HepG2 (cell line): Measurements from ENCODE around the gene RABGAP1L. TPM values are rescaled to one million over a fixed set of nuclear protein-coding genes. Genes with fewer than 3 reads are reported as not detected.

Experiments used
- ATAC-seq: fragments of 200-7000 bp; cut with Tn5 transposase; 3 replicates; pipeline ENCODE4 v1.9.1; 2020; ENCODE audit warnings: mild to moderate bottlenecking, moderate library complexity
- BruUV-seq: library from RNA; stranded (reverse); fragments of 400-500 nt; replicated peaks from 2 replicates; lab custom pipeline; 2021; lab: Mats Ljungman, UMichigan
- CTCF ChIA-PET: fragments of 300-600 bp; formaldehyde crosslinking; extraction: SDS; loops from one replicate; lab custom pipeline; 2021; ENCODE audit warnings: low total read pairs, inconsistent platforms, low intra/inter-chr PET ratio; lab: Yijun Ruan, JAX
- POLR2A ChIA-PET: fragments of 350-600 bp; sonication (Branson Sonifier 250); formaldehyde crosslinking; loops from one replicate; lab custom pipeline; 2020; ENCODE audit warnings: antibody characterized with exemption, inconsistent platforms; lab: Yijun Ruan, JAX
- DNase-seq: peaks from one replicate; pipeline ENCODE4 v3.0.0-alpha.2; 2015; ENCODE audit warnings: low spot score
- FAIRE-seq: peaks from 3 replicates; lab custom pipeline; 2011; peaks lifted over from hg19 to GRCh38; lab: Jason Lieb, UNC
- H2AFZ ChIP-seq: one replicate; pipeline ENCODE4 v1.6.1; 2011; ENCODE audit warnings: low read length, inconsistent platforms
- H3K27ac ChIP-seq: fragments of 300-600 bp; 3 replicates; pipeline ENCODE4 v1.8.0; 2011; ENCODE audit warnings: mixed run types, mild to moderate bottlenecking, mixed read lengths, low read length, inconsistent platforms; ENCODE audit not compliant: insufficient read depth; ENCODE audit errors: extremely low read length
- H3K27me3 ChIP-seq, 2 experiments: fragments of 200-600 bp in 1 of 2; 2 replicates in 1 of 2; 3 replicates in 1 of 2; pipeline versions ENCODE4 v1.6.0 to v1.8.0; 2011; ENCODE audit warnings: low read length in 2 of 2, mild to moderate bottlenecking in 2 of 2, moderate library complexity in 2 of 2, inconsistent platforms in 1 of 2; ENCODE audit not compliant: insufficient read depth in 2 of 2, control insufficient read depth in 1 of 2
- H3K36me3 ChIP-seq, 2 experiments: fragments of 200-600 bp in 1 of 2; replicated peaks in 1 of 2; 2 replicates in 1 of 2; 3 replicates in 1 of 2; pipeline versions ENCODE4 v1.5.1 to v1.8.0; 2011; ENCODE audit warnings: low read length in 2 of 2, inconsistent platforms in 1 of 2; ENCODE audit not compliant: insufficient read depth in 2 of 2, control insufficient read depth in 1 of 2
- H3K4me1 ChIP-seq: 2 replicates; pipeline ENCODE4 v1.5.1; 2012; ENCODE audit warnings: low read length, inconsistent platforms; ENCODE audit not compliant: insufficient read depth
- H3K4me2 ChIP-seq: 2 replicates; pipeline ENCODE4 v1.6.0; 2011; ENCODE audit warnings: low read depth, low read length, inconsistent platforms
- H3K4me3 ChIP-seq, 3 experiments: fragments of 200-600 bp in 1 of 3; sonication (generic), shearing (Covaris generic) in 1 of 3; replicated peaks in 1 of 3; 2 replicates each; pipeline ENCODE4 v1.5.1; 2011 to 2016; ENCODE audit warnings: low read length in 3 of 3, inconsistent platforms in 2 of 3, low read depth in 2 of 3, mild to moderate bottlenecking in 2 of 3, control low read depth in 1 of 3, mixed read lengths in 1 of 3; ENCODE audit not compliant: insufficient read depth in 1 of 3
- H3K79me2 ChIP-seq: one replicate; pipeline ENCODE4 v1.6.1; 2011; ENCODE audit warnings: low read length, inconsistent platforms; ENCODE audit not compliant: insufficient read depth
- H3K9ac ChIP-seq: 2 replicates; pipeline ENCODE4 v1.6.0; 2011; ENCODE audit warnings: mild to moderate bottlenecking, low read depth, low read length, inconsistent platforms; ENCODE audit not compliant: insufficient read depth
- H3K9me3 ChIP-seq: 2 replicates; pipeline ENCODE4 v1.5.1; 2012; ENCODE audit warnings: mild to moderate bottlenecking, low read length
- H4K20me1 ChIP-seq: 2 replicates; pipeline ENCODE4 v1.6.0; 2011; ENCODE audit warnings: inconsistent platforms, mild to moderate bottlenecking, low read length, moderate library complexity; ENCODE audit not compliant: insufficient read depth
- ATRX ChIP-seq: sonication (generic); formaldehyde crosslinking; IDR thresholded peaks from 2 replicates; pipeline ENCODE4 v1.4.0; 2020; ENCODE audit warnings: missing genetic modification reagents, borderline replicate concordance
- NR2F1 ChIP-seq, 2 experiments: fragments of 450-650 bp in 1 of 2; formaldehyde crosslinking in 1 of 2; IDR thresholded peaks; 2 replicates each; pipeline versions ENCODE4 v1.5.0 to v1.6.1; 2016 to 2020; ENCODE audit warnings: mild to moderate bottlenecking in 1 of 2, missing compliant biosample characterization in 1 of 2, missing genetic modification reagents in 1 of 2, moderate library complexity in 1 of 2
- PAXIP1 ChIP-seq: sonication (generic); formaldehyde crosslinking; conservative IDR thresholded peaks from 2 replicates; pipeline ENCODE4 v1.4.0; 2020; ENCODE audit warnings: mild to moderate bottlenecking, missing genetic modification reagents, moderate library complexity
- U2AF2 ChIP-seq: fragments of 200-400 bp; formaldehyde crosslinking; IDR thresholded peaks from 2 replicates; pipeline ENCODE4 v1.6.1; 2017; ENCODE audit warnings: low read depth, mild to moderate bottlenecking, low read length
- ZNF7 ChIP-seq: IDR thresholded peaks from 2 replicates; pipeline ENCODE4 v1.6.1; 2016; ENCODE audit warnings: missing biosample characterization, missing genetic modification reagents
- WGBS: methylation state at CpG from one replicate; pipeline ENCODE4 v1.1.6; 2017; ENCODE audit warnings: low lambda C conversion rate; 5-methylcytosine and 5-hydroxymethylcytosine counted together
- in situ Hi-C: cut with HindIII; loops from 2 replicates; pipeline ENCODE4 v1.10.0; 2017; ENCODE audit warnings: low pct_unique_long_range_greater_than_20kb; ENCODE audit not compliant: extremely low pct_ligation_motif_present
- intact Hi-C: fragments of 100-400 bp; cut with micrococcal nuclease; formaldehyde crosslinking; loops from one replicate; pipeline ENCODE4 v1.10.0; 2022; ENCODE audit not compliant: unreplicated experiment
- polyA plus RNA-seq, 8 experiments: library from polyadenylated mRNA; depleted of rRNA in 3 of 8; stranded (reverse) in 7 of 8; unstranded in 1 of 8; fragments of >200 nt; fragmentation: Illumina TruSeq in 4 of 8; extraction: Trizol in 4 of 8; gene quantifications; 2 replicates each; pipeline versions ENCODE4 v1.2.1 to v1.2.3, GENCODE V29; 2011 to 2016; ENCODE audit warnings: low read depth in 4 of 8, missing spikeins in 1 of 8, mixed read lengths in 1 of 8; ENCODE audit not compliant: insufficient read depth in 1 of 8
- total RNA-seq, 5 experiments: library from RNA; depleted of rRNA; stranded (reverse); fragments of >200 nt; fragmentation: Illumina TruSeq; extraction: Trizol; gene quantifications; 2 replicates each; pipeline ENCODE4 v1.2.3, GENCODE V29; 2016; ENCODE audit warnings: low read depth in 1 of 5

The RABGAP1L gene
- total and polyA plus RNA-seq, 2 of the 13 experiments (the other 11 are each of a cell fraction or from before 2014, with no cell fraction given) = 7.9 to 22.6 TPM

GRCh38 chr1:174990382-174990999 is 831.2 kb downstream of the RABGAP1L start (continued):
- no peak for TF ChIP-seq PAXIP1

- Histone ChIP-seq H3K36me3 (no peaks in the 10 kb centered on the region; a peak in 2 of 5 replicates), H3K9ac (no peak overlapping the region), H3K4me3 (no peak overlapping the region), H2AFZ (no peak overlapping the region), H3K4me2 (no peak overlapping the region), H4K20me1 (no peaks in the 10 kb centered on the region), H3K27me3 (no peaks in the 10 kb centered on the region), H3K27ac (no peak overlapping the region), H3K9me3 (no peaks in the 10 kb centered on the region), H3K4me1 (peaks cover 35% of the 10 kb centered on the region), H3K79me2 (no peaks in the 10 kb centered on the region)
- FAIRE-seq = no peak
- intact Hi-C loops (loop anchor here (2.0 kb wide), 1 partner anchor 221 kb away; no protein-coding TSS in a partner anchor), in situ Hi-C loops (loop anchor here (25.0 kb wide), 1 partner anchor 729 kb away; no protein-coding TSS in a partner anchor)
- no peak for ATAC-seq
- no peak for DNase-seq
- 100% methylated on average over 1 of the region's 1 CpG for WGBS
- CTCF ChIA-PET = no interaction called here
- no TSS peak for BruUV-seq
- TF ChIP-seq ATRX (CRISPR knock-in tag) (no peak), U2AF2 (no peak), NR2F1 (CRISPR knock-in tag; IDR thresholded peaks at IDR 0.05) (no peak), ZNF7 (CRISPR knock-in tag) (no peak)
- POLR2A ChIA-PET = no interaction called here
Measured at GRCh38 chr1:174991473-174991872, 832.2 kb downstream of the RABGAP1L start.
